IPS DF 6.9 (cell line): Measurements from ENCODE around the gene TOR1AIP1.

Source experiments
- DNase-seq: peaks from one replicate; pipeline ENCODE4 v3.0.0-alpha.2; 2013; ENCODE audit warnings: low read depth, low spot score
- H3K27ac ChIP-seq: one replicate; pipeline ENCODE4 v1.5.1; 2013; ENCODE audit warnings: low read length, control low read depth
- H3K27me3 ChIP-seq: 2 replicates; pipeline ENCODE4 v1.6.1; 2013; ENCODE audit warnings: mild to moderate bottlenecking, low read length; ENCODE audit not compliant: control insufficient read depth, insufficient read depth
- H3K36me3 ChIP-seq: 2 replicates; pipeline ENCODE4 v1.6.1; 2013; ENCODE audit warnings: low read length; ENCODE audit not compliant: control insufficient read depth, insufficient read depth
- H3K4me1 ChIP-seq: 2 replicates; pipeline ENCODE4 v1.6.1; 2013; ENCODE audit warnings: low read length; ENCODE audit not compliant: control insufficient read depth, insufficient read depth
- H3K4me3 ChIP-seq: 2 replicates; pipeline ENCODE4 v1.5.1; 2013; ENCODE audit warnings: mild to moderate bottlenecking, low read length
- H3K9me3 ChIP-seq: 2 replicates; pipeline ENCODE4 v1.6.1; 2013; ENCODE audit warnings: low read length, inconsistent platforms; ENCODE audit not compliant: control insufficient read depth, insufficient read depth
- WGBS: extraction: QIAGEN DNeasy Blood & Tissue Kit; methylation state at CpG from one replicate; pipeline ENCODE4 v1.1.7; 2013; ENCODE audit warnings: mixed read lengths, missing lambda C conversion rate; ENCODE audit not compliant: insufficient read length, insufficient coverage; 5-methylcytosine and 5-hydroxymethylcytosine counted together

Gene TOR1AIP1

DNA sequence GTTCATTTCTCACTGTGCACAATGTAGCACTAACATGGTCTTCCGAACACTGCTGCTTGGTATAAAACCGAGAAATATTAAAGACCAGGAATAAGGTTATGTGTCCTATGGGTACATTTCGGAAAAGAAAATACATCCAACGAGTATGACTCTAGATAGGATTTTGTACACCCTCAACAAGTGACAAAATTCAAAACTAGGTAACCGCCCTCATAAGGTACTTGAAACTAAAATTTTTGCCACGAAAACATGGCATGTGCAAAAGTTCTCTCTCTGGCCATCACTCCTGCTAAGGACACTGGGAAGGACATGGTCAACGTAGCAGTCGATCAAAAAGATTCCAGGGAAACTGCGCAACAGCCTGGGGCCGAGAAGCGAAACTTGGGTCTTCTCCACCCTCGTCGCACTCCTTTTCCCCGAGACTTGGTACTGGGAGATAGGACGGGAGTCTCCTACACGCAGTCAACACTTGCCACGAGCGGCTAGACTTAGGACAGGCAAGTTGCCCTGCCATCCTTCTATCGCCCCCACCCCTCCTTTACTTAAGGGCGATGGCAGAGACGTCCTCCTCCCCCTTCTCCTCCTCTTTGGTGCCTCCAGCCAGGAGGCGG, 338 bp upstream of the TOR1AIP1 start:
- DNase-seq, result no peak
- H3K4me1 ChIP-seq, result no peaks in the 10 kb centered on the region
- H3K4me3 ChIP-seq, result peak overlapping the region; percentile 63; the same call in 1 of the 2 replicates
- peak overlapping the region; percentile 34 for H3K27ac ChIP-seq
- WGBS, result no CpG with 5 or more reads among the region's 22 CpGs
- no peaks in the 10 kb centered on the region for H3K9me3 ChIP-seq
- H3K36me3 ChIP-seq, result no peaks in the 10 kb centered on the region
- H3K27me3 ChIP-seq, result no peaks in the 10 kb centered on the region; the same call in 1 of the 2 replicates

- no peaks in the 10 kb centered on the region for H3K4me1 ChIP-seq
These were observed 1.1 kb downstream of the TOR1AIP1 start for GRCh38 chr1:179883040-179883744.

DNA sequence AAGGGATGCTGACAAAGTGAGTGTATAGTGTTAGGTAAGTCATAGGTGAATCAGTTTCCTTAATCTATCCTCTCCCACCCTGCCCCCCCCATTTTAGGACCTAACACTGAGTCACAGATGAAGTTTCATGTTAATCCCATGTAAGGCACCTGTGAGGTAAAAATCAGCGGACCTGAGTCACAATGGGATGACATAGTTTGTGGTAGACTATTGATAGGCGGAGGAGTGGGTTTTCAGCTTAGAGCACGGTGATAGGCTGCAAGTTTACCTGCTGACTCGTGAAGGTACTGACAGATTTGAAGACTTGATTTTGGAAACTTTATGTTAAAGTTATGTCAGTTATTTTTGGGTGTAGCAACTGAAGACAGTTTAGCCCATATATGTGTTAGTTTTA, 1.7 kb downstream of the TOR1AIP1 start:
- Histone ChIP-seq H3K4me3 (peak overlapping the region; percentile 78; the same call in 1 of the 2 replicates), H3K9me3 (no peaks in the 10 kb centered on the region), H3K27ac (no peak overlapping the region), H3K4me1 (no peaks in the 10 kb centered on the region), H3K36me3 (no peaks in the 10 kb centered on the region), H3K27me3 (no peaks in the 10 kb centered on the region; the same call in 1 of the 2 replicates)
- no CpG with 5 or more reads among the region's 4 CpGs for WGBS
- no peak for DNase-seq

More at GRCh38 chr1:179883040-179883744, 1.1 kb downstream of the TOR1AIP1 start:
- no peak for DNase-seq
- Histone ChIP-seq H3K36me3 (no peaks in the 10 kb centered on the region), H3K27me3 (no peaks in the 10 kb centered on the region; the same call in 1 of the 2 replicates), H3K27ac (no peak overlapping the region), H3K4me3 (peak overlapping the region; percentile 78), H3K9me3 (no peaks in the 10 kb centered on the region)
- WGBS, result no CpG with 5 or more reads among the region's 26 CpGs

DNA sequence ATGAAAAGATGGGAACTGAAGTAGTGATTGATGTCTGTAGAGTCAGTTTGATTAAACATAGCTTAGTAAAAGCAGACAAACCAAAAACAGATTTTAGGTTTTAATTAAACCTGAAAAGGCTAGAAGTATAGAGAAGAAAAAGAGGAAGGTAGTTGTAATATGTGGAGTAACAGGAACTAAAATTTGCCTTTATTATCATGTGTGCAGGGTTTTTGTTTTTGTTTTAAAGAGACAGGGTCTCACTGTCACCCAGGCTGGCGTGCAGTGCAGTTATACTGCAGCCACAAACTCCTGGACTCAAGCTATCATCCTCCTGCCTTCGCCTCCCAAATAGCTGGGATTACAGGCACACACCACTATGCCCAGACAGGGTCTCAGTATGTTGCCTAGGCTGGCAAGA, 6.0 kb downstream of the TOR1AIP1 start:
- Histone ChIP-seq H3K9me3 (no peaks in the 10 kb centered on the region), H3K36me3 (no peaks in the 10 kb centered on the region; the same call in 1 of the 2 replicates), H3K4me1 (no peaks in the 10 kb centered on the region), H3K27me3 (no peaks in the 10 kb centered on the region; the same call in 1 of the 2 replicates), H3K27ac (no peak overlapping the region), H3K4me3 (no peak overlapping the region)
- no peak for DNase-seq
- no CpG with 5 or more reads among the region's 2 CpGs for WGBS

- Histone ChIP-seq H3K4me1 (no peaks in the 10 kb centered on the region), H3K36me3 (no peaks in the 10 kb centered on the region; the same call in 1 of the 2 replicates), H3K4me3 (no peak overlapping the region), H3K9me3 (no peaks in the 10 kb centered on the region), H3K27me3 (no peaks in the 10 kb centered on the region), H3K27ac (no peak overlapping the region)
- WGBS, result no CpG with 5 or more reads among the region's 4 CpGs
- no peak for DNase-seq
These were observed 7.5 kb downstream of the TOR1AIP1 start for GRCh38 chr1:179889589-179889988.

- DNase-seq, result no peak
- Histone ChIP-seq H3K9me3 (no peaks in the 10 kb centered on the region), H3K4me3 (no peak overlapping the region), H3K36me3 (no peaks in the 10 kb centered on the region), H3K4me1 (no peaks in the 10 kb centered on the region), H3K27ac (no peak overlapping the region), H3K27me3 (no peaks in the 10 kb centered on the region)
- WGBS, result no CpG with 5 or more reads among the region's 1 CpG
These were observed 28.8 kb downstream of the TOR1AIP1 start for GRCh38 chr1:179910934-179911333.

- no peak overlapping the region for H3K27ac ChIP-seq
- H3K4me1 ChIP-seq, result no peaks in the 10 kb centered on the region
- H3K36me3 ChIP-seq, result no peaks in the 10 kb centered on the region
- H3K4me3 ChIP-seq, result no peak overlapping the region
- DNase-seq, result no peak
- no peaks in the 10 kb centered on the region for H3K9me3 ChIP-seq
- no CpG with 5 or more reads among the region's 3 CpGs for WGBS
- no peaks in the 10 kb centered on the region for H3K27me3 ChIP-seq
These were observed 29.7 kb downstream of the TOR1AIP1 start for GRCh38 chr1:179911812-179912211.

DNA sequence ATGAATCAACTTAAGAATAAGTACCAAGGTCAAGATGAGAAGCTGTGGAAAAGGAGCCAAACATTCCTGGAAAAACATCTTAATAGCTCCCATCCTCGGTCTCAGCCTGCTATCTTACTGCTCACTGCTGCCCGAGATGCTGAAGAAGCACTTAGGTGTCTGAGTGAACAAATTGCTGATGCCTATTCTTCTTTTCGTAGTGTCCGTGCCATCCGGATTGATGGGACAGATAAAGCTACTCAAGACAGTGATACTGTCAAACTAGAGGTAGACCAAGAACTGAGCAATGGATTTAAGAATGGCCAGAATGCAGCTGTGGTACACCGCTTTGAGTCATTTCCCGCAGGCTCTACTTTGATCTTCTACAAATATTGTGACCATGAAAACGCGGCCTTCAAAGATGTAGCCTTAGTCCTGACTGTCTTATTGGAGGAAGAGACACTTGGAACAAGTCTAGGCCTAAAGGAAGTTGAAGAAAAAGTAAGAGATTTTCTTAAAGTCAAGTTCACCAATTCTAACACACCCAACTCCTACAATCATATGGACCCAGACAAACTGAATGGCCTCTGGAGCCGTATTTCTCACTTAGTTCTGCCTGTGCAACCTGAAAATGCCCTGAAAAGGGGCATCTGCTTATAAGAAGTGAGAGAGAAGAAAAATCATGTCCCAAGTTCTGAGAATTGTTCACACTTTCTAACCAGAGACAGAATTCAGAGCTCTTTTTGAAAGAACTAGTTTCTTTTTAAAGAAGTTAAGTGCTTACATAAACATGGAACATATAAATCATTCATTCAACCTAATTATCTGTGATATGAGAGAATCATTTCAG, 35.7 kb downstream of the TOR1AIP1 start:
- Histone ChIP-seq H3K9me3 (no peaks in the 10 kb centered on the region), H3K4me3 (no peak overlapping the region), H3K27me3 (no peaks in the 10 kb centered on the region), H3K4me1 (no peaks in the 10 kb centered on the region), H3K27ac (no peak overlapping the region), H3K36me3 (no peaks in the 10 kb centered on the region)
- no peak for DNase-seq
- WGBS, result no CpG with 5 or more reads among the region's 10 CpGs

- Histone ChIP-seq H3K27ac (no peak overlapping the region), H3K27me3 (no peaks in the 10 kb centered on the region), H3K9me3 (no peaks in the 10 kb centered on the region), H3K36me3 (no peaks in the 10 kb centered on the region), H3K4me1 (no peaks in the 10 kb centered on the region), H3K4me3 (no peak overlapping the region)
- DNase-seq, result no peak
- WGBS, result no CpG with 5 or more reads among the region's 1 CpG
These were observed 39.4 kb downstream of the TOR1AIP1 start for GRCh38 chr1:179921472-179921871.
